Nephron (organoid): ENCODE data around the gene TTC21A.

ENCODE experiments used
- H3K27ac Mint-ChIP-seq, 3 experiments: 2 replicates each; pipeline ENCODE4 v1.8.0; 2020; ENCODE audit warnings: mixed read lengths in 3 of 3, mild to moderate bottlenecking in 2 of 3, moderate library complexity in 1 of 3
- H3K27me3 Mint-ChIP-seq: 2 replicates; pipeline ENCODE4 v1.8.0; 2021; ENCODE audit warnings: low read depth, mild to moderate bottlenecking, moderate library complexity, mixed read lengths
- H3K36me3 Mint-ChIP-seq: 2 replicates; pipeline ENCODE4 v1.8.0; 2020; ENCODE audit warnings: low read depth, mixed read lengths
- H3K4me1 Mint-ChIP-seq: 2 replicates; pipeline ENCODE4 v1.8.0; 2020; ENCODE audit warnings: mixed read lengths
- H3K4me3 Mint-ChIP-seq, 3 experiments: 2 replicates each; pipeline ENCODE4 v1.8.0; 2020; ENCODE audit warnings: mild to moderate bottlenecking in 3 of 3, mixed read lengths in 3 of 3, moderate library complexity in 2 of 3
- H3K9me3 Mint-ChIP-seq: 2 replicates; pipeline ENCODE4 v1.8.0; 2020; ENCODE audit warnings: mixed read lengths
- TF ChIP-seq, protein P1 (sequence below), 3 experiments: fragments of 200-600 bp; sonication (generic); IDR thresholded peaks; one replicate each; pipeline ENCODE4 v1.5.0; 2021; ENCODE audit warnings: antibody characterized with exemption in 3 of 3; ENCODE audit not compliant: unreplicated experiment in 3 of 3

Gene TTC21A

DNA sequence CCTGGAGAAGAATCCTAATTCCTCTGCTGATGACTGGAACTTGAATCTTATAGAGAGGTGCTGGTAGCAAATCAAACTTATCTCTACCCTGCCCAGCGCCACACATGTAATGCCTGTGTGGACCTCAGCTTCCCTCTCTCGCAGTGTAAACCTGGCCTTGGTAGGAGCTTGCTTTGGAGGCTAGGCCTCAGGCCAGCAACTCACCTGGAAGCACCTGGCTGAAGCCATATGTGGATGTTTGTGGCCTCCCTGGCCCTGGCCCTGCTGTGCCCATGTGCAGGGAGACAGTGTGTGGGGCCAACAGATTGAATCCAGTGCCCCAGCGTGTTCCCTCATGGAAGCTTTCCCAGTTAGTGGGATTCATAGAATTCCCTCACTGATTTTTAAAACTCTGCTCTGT, 8.4 kb downstream of the TTC21A start:
- Mint-ChIP-seq H3K4me3 (no peak overlapping the region), H3K27ac (no peak overlapping the region)

DNA sequence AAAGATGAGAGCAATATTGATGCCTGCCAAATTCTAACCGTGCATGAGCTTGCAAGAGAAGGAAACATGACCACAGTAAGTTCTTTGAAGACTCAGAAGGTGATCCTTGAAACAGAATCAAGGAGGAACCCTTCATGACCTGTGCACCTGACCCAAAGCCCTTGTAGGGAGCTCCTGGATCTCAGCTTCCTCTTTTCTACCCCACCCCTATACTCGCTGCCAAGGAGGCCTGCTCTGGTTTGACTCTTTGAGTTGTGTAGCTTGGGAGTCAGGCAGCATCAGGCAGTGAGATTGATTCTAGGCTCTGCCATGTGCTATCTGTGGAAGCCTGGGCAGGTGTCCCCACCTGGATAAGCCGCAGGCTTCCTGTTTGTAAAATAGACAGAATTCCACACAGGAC, 10.6 kb downstream of the TTC21A start:
- no peaks in the 10 kb centered on the region for H3K4me1 Mint-ChIP-seq
- no peak overlapping the region for H3K4me3 Mint-ChIP-seq
- no peak overlapping the region for H3K27ac Mint-ChIP-seq
- no peaks in the 10 kb centered on the region for H3K27me3 Mint-ChIP-seq
- H3K36me3 Mint-ChIP-seq = no peaks in the 10 kb centered on the region
- TF ChIP-seq, protein P1, sequence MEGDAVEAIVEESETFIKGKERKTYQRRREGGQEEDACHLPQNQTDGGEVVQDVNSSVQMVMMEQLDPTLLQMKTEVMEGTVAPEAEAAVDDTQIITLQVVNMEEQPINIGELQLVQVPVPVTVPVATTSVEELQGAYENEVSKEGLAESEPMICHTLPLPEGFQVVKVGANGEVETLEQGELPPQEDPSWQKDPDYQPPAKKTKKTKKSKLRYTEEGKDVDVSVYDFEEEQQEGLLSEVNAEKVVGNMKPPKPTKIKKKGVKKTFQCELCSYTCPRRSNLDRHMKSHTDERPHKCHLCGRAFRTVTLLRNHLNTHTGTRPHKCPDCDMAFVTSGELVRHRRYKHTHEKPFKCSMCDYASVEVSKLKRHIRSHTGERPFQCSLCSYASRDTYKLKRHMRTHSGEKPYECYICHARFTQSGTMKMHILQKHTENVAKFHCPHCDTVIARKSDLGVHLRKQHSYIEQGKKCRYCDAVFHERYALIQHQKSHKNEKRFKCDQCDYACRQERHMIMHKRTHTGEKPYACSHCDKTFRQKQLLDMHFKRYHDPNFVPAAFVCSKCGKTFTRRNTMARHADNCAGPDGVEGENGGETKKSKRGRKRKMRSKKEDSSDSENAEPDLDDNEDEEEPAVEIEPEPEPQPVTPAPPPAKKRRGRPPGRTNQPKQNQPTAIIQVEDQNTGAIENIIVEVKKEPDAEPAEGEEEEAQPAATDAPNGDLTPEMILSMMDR (IDR thresholded peaks at IDR 0.05; ENCODE audit: unreplicated experiment in 3 of 3) = no peak
- H3K9me3 Mint-ChIP-seq = no peaks in the 10 kb centered on the region

More for the DNA sequence above, 8.4 kb downstream of the TTC21A start:
- H3K4me1 Mint-ChIP-seq = no peaks in the 10 kb centered on the region
- H3K36me3 Mint-ChIP-seq = no peaks in the 10 kb centered on the region
- no peaks in the 10 kb centered on the region for H3K9me3 Mint-ChIP-seq
- TF ChIP-seq, protein P1 (IDR thresholded peaks at IDR 0.05; ENCODE audit: unreplicated experiment in 3 of 3) = no peak
- no peaks in the 10 kb centered on the region for H3K27me3 Mint-ChIP-seq

DNA sequence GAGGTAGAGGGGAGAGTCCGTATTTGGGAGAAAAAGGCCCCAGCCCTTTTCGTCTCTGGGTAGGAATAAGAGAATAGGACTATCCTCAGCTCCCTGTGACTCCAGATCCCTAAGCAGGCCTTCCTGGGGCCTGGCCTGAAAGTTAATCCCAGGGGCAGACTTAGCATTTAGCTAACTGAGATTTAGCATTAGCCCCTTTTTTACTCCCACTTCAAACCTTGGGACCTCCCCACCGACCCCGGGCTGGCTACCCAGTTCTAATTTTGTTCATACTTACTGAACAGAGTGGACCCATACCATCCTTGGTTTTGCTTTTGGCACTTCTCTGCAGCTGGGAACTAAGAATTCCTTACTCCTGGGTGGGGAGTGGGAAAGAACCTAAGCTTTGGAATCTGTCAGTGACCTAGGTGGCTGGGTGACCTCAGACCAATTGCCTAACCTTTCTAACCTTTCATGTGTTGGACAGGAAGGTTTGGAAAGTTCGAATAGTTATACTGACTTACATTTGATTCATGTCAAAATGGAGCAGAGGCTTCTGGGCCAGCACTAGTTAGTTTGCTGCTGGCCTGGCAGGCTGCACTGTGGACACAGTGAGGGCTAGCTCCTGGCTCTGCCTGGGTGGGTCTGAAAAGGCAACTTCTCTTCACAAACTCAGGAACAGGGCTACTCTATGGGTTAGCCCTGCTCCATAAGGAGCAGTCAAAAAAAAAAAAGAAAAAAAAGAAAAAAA, 11.6 kb downstream of the TTC21A start:
- no peaks in the 10 kb centered on the region for H3K9me3 Mint-ChIP-seq
- H3K27ac Mint-ChIP-seq = no peak overlapping the region
- H3K4me3 Mint-ChIP-seq = no peak overlapping the region
- TF ChIP-seq, protein P1 (IDR thresholded peaks at IDR 0.05; ENCODE audit: unreplicated experiment in 3 of 3) = no peak
- no peaks in the 10 kb centered on the region for H3K27me3 Mint-ChIP-seq
- H3K36me3 Mint-ChIP-seq = no peaks in the 10 kb centered on the region
- no peaks in the 10 kb centered on the region for H3K4me1 Mint-ChIP-seq

DNA sequence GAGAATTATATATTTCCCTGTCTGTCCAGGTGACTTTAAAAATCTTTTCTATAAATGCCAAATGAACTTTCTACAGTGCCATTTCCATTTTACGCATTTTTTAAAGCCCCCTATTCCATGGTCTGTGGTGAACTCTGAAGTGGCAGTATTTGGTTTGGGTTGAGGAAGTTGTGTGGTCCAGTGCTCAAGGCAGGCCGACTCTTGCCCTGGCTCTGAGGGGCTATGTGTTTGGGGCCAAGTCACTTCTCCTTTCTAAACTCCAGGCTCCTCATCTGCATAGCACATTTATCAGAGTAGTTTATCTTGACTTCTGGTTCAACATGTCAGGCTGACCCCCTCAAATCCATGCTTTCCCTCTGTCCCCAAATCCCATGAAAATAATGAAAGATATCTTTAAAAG, 14.1 kb downstream of the TTC21A start:
- H3K9me3 Mint-ChIP-seq = no peaks in the 10 kb centered on the region
- TF ChIP-seq, protein P1 (IDR thresholded peaks at IDR 0.05; ENCODE audit: unreplicated experiment in 3 of 3) = no peak
- H3K27me3 Mint-ChIP-seq = peaks cover 3% of the 10 kb centered on the region
- no peak overlapping the region for H3K27ac Mint-ChIP-seq
- no peak overlapping the region for H3K4me3 Mint-ChIP-seq
- H3K36me3 Mint-ChIP-seq = no peaks in the 10 kb centered on the region
- H3K4me1 Mint-ChIP-seq = peaks cover 3% of the 10 kb centered on the region

DNA sequence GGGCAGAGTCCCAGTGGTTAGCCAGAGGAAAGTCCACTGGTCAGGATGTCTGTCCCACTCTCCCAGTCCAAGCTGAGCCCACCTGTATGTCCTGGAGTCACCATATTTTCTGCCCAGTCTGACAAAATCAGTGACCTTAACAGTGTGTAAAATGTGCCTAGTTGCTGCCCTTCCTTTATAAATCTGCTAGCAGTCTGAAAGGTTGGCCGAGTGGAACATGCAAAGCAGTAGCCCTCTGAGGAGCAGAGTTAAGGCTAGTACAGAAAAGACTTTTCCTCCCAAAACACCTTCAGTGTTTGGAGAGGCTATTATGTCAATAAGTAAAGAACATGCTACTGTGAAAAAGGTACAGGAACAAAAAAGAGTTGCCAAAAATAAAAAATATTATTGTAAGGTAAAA, 15.3 kb downstream of the TTC21A start:
- TF ChIP-seq, protein P1 (IDR thresholded peaks at IDR 0.05; ENCODE audit: unreplicated experiment in 3 of 3) = no peak
- no peaks in the 10 kb centered on the region for H3K9me3 Mint-ChIP-seq

More for the DNA sequence above, 15.3 kb downstream of the TTC21A start:
- Mint-ChIP-seq H3K4me1 (peaks cover 5% of the 10 kb centered on the region), H3K27ac (no peak overlapping the region), H3K36me3 (no peaks in the 10 kb centered on the region), H3K27me3 (peaks cover 3% of the 10 kb centered on the region), H3K4me3 (no peak overlapping the region)
